Sigmoid colon (tissue), 7 donors: Measurements from ENCODE around the gene UQCRQ. TPM values are rescaled to one million over a fixed set of nuclear protein-coding genes. Genes with fewer than 3 reads are reported as not detected.
"Not testable (repeated sequence)": the region's sequence is repeated elsewhere in the genome, so short reads cannot be mapped to it uniquely, and the experiment has no call there.

Experiments used
- DNase-seq: peaks from one replicate; pipeline ENCODE4 v3.0.0-alpha.2; 2019
- H3K27ac ChIP-seq, 4 donors: fragments of 200-600 bp; sonication (generic); one replicate each; pipeline ENCODE4 v1.5.1; 2016 to 2019; ENCODE audit warnings: mild to moderate bottlenecking in 1 of 4
- H3K27me3 ChIP-seq, 3 donors: fragments of 200-600 bp; sonication (generic); one replicate each; pipeline ENCODE4 v1.5.1; 2019; ENCODE audit warnings: mild to moderate bottlenecking in 1 of 3
- H3K36me3 ChIP-seq, 4 donors: fragments of 200-600 bp; sonication (generic); one replicate each; pipeline ENCODE4 v1.5.1; 2016 to 2019
- H3K4me1 ChIP-seq, 4 donors: fragments of 200-600 bp; sonication (generic); one replicate each; pipeline ENCODE4 v1.5.1; 2017 to 2019
- H3K4me3 ChIP-seq, 4 donors: fragments of 200-600 bp; sonication (generic); one replicate each; pipeline ENCODE4 v1.5.1; 2017 to 2019; ENCODE audit warnings: mild to moderate bottlenecking in 2 of 4, moderate library complexity in 1 of 4
- H3K9me3 ChIP-seq, 4 donors: fragments of 200-600 bp in 3 of 4; sonication (generic) in 3 of 4; one replicate each; pipeline versions ENCODE4 v1.5.1 to v1.6.1; 2013 to 2019
- EP300 ChIP-seq, 4 donors: sonication (generic); formaldehyde crosslinking; IDR thresholded peaks; one replicate each; pipeline ENCODE4 v1.6.1; 2017; ENCODE audit warnings: antibody characterized with exemption in 4 of 4
- POLR2A ChIP-seq, 2 donors: fragments of 450-650 bp; IDR thresholded peaks; one replicate each; pipeline ENCODE4 v1.6.1; 2016; ENCODE audit warnings: antibody characterized with exemption in 2 of 2, mild to moderate bottlenecking in 2 of 2, moderate library complexity in 2 of 2
- POLR2AphosphoS5 ChIP-seq, 4 donors: sonication (generic); formaldehyde crosslinking; IDR thresholded peaks; one replicate each; pipeline ENCODE4 v1.6.1; 2017; ENCODE audit warnings: antibody characterized with exemption in 4 of 4
- WGBS, 2 donors: extraction: QIAGEN DNeasy Blood & Tissue Kit; methylation state at CpG; one replicate each; pipeline ENCODE4 v1.1.7; 2013; 5-methylcytosine and 5-hydroxymethylcytosine counted together
- intact Hi-C: fragments of 100-400 bp; cut with DNase I; formaldehyde crosslinking; loops from one replicate; pipeline ENCODE4 v1.15.1; 2023
- polyA plus RNA-seq, 3 donors: library from polyadenylated mRNA; stranded (reverse); fragments of 200-250 nt; gene quantifications; one replicate each; pipeline ENCODE4 v1.2.3, GENCODE V29; 2013
- total RNA-seq, 4 donors: library from RNA; depleted of rRNA; stranded (reverse); fragments of >200 nt; gene quantifications; one replicate each; pipeline ENCODE4 v1.1.0, GENCODE V29; 2016
- TF ChIP-seq, protein P1 (sequence below), 4 experiments: fragments of 450-650 bp in 3 of 4; fragments of 200-600 bp in 1 of 4; IDR thresholded peaks; one replicate each; pipeline ENCODE4 v1.5.1; 2016 to 2019; ENCODE audit warnings: antibody characterized with exemption in 4 of 4, mild to moderate bottlenecking in 3 of 4, moderate library complexity in 2 of 4
- donor health status: healthy with polysubstance abuse.
- donor health status: Bipolar disorder and iron deficiency.
- donor health status: healthy.

The UQCRQ gene
- total and polyA plus RNA-seq, 7 donors = 113 to 936 (median 230) TPM

DNA sequence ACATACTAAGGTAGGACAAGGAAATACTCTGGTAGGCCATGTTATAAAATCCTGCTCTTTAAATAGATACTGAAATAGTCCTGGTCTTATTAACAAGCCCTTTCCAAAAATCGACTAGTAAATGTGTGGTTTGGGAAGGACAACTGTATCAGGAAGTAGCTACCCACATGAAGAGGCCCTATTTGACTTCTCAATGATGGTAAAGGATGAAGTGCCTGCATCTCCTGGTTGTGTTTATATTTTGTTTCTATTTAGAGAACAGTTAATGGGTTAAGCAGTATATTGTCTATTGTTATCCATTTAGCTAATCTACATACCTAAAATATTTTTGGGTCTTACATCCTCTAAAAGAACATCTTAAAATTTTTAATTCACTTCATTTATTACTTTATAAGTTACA is 12.7 kb upstream of the UQCRQ start:
- H3K27ac ChIP-seq = no peak overlapping the region
- TF ChIP-seq POLR2A (IDR thresholded peaks at IDR 0.05) (no peak), EP300 (IDR thresholded peaks at IDR 0.05) (no peak), POLR2AphosphoS5 (IDR thresholded peaks at IDR 0.05) (no peak)
- TF ChIP-seq, protein P1, sequence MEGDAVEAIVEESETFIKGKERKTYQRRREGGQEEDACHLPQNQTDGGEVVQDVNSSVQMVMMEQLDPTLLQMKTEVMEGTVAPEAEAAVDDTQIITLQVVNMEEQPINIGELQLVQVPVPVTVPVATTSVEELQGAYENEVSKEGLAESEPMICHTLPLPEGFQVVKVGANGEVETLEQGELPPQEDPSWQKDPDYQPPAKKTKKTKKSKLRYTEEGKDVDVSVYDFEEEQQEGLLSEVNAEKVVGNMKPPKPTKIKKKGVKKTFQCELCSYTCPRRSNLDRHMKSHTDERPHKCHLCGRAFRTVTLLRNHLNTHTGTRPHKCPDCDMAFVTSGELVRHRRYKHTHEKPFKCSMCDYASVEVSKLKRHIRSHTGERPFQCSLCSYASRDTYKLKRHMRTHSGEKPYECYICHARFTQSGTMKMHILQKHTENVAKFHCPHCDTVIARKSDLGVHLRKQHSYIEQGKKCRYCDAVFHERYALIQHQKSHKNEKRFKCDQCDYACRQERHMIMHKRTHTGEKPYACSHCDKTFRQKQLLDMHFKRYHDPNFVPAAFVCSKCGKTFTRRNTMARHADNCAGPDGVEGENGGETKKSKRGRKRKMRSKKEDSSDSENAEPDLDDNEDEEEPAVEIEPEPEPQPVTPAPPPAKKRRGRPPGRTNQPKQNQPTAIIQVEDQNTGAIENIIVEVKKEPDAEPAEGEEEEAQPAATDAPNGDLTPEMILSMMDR (IDR thresholded peaks at IDR 0.05) = no peak
- no peak overlapping the region for H3K4me3 ChIP-seq
- no peaks in the 10 kb centered on the region for H3K9me3 ChIP-seq
- H3K36me3 ChIP-seq = no peaks in the 10 kb centered on the region
- intact Hi-C loops = no loop called here
- no peak for DNase-seq
- no peaks in the 10 kb centered on the region for H3K4me1 ChIP-seq
- 20 to 37% methylated on average over 1 of the region's 1 CpG for WGBS, 2 donors
- H3K27me3 ChIP-seq = no peaks in the 10 kb centered on the region

DNA sequence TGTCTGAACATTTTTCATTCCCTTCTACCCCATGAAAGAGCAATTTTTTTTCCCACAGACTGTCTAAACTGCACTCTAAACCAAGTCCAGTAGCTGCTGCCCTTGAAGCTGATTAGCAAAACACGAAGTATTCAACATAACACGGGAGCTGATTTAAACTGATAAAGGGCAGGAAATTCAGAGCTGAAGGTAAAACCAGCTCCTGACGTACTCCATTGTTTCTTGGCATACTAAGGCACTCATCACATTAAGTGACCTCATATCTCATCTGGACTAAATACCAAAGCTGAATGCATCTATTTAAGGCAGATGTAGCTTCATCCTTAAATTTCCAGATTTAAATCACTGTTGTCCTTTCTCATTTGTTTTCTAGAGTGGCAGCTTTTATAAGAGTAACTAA is 12.1 kb upstream of the UQCRQ start:
- TF ChIP-seq, protein P1 (IDR thresholded peaks at IDR 0.05) = no peak
- TF ChIP-seq POLR2AphosphoS5 (IDR thresholded peaks at IDR 0.05) (no peak), POLR2A (IDR thresholded peaks at IDR 0.05) (no peak), EP300 (IDR thresholded peaks at IDR 0.05) (no peak)
- no peak overlapping the region for H3K27ac ChIP-seq

DNA sequence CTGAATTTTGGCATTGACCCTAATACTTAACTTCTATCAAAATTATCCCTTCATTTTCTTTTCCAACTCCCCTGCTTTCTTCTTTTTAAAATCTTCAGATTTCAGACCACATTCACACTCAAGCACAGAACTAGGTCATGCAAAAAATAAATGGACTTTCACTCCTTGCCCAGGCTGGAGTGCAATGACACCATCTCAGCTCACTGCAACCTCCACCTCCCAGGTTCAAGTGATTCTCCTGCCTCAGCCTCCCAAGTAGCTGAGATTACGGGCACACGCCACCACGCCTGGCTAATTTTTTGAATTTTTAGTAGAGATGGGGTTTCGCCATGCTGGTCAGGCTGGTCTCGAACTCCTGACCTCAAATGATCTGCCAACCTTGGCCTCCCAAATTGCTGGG is 11.4 kb upstream of the UQCRQ start:
- DNase-seq, intact Hi-C loops, H3K9me3 ChIP-seq, H3K36me3 ChIP-seq, H3K4me3 ChIP-seq, H3K27me3 ChIP-seq, H3K4me1 ChIP-seq, H3K27ac ChIP-seq: not testable (repeated sequence)
- WGBS, 2 donors = 97% methylated on average over 5 of the region's 5 CpGs

More for the DNA sequence above, 12.1 kb upstream of the UQCRQ start:
- DNase-seq = no peak
- Histone ChIP-seq H3K4me3 (no peak overlapping the region), H3K4me1 (no peaks in the 10 kb centered on the region), H3K9me3 (no peaks in the 10 kb centered on the region), H3K27me3 (no peaks in the 10 kb centered on the region), H3K36me3 (no peaks in the 10 kb centered on the region)
- 62 to 77% methylated on average over 3 of the region's 3 CpGs for WGBS, 2 donors
- intact Hi-C loops = no loop called here

DNA sequence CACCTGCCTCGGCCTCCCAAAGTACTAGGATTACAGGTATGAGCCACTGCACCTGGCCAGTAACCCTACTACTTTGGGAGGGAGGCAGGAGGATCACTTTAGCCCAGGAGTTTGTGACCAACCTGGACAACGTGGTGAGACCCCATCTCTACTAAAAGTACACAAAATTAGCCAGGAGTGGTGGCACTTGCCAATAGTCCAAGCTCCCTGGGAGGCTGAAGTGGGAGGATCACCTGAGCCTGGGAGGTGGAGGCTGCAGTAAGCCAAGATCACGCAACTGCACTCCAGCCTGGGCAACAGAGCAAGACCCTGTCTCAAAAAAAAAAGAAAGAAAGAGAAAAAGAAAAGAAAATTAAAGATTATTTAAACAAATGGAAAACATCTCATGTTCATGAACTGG is 10.4 kb upstream of the UQCRQ start:
- intact Hi-C loops = no loop called here
- no peak for TF ChIP-seq EP300 (IDR thresholded peaks at IDR 0.05)
- TF ChIP-seq POLR2AphosphoS5 (IDR thresholded peaks at IDR 0.05) = no peak
- TF ChIP-seq POLR2A (IDR thresholded peaks at IDR 0.05) = no peak
- TF ChIP-seq, protein P1 (IDR thresholded peaks at IDR 0.05) = no peak
- Histone ChIP-seq H3K4me3 (no peak overlapping the region), H3K4me1 (no peaks in the 10 kb centered on the region), H3K27me3 (no peaks in the 10 kb centered on the region), H3K9me3 (no peaks in the 10 kb centered on the region), H3K36me3 (no peaks in the 10 kb centered on the region), H3K27ac (no peak overlapping the region)
- 86 to 89% methylated on average over 3 of the region's 3 CpGs for WGBS, 2 donors
- DNase-seq = no peak

DNA sequence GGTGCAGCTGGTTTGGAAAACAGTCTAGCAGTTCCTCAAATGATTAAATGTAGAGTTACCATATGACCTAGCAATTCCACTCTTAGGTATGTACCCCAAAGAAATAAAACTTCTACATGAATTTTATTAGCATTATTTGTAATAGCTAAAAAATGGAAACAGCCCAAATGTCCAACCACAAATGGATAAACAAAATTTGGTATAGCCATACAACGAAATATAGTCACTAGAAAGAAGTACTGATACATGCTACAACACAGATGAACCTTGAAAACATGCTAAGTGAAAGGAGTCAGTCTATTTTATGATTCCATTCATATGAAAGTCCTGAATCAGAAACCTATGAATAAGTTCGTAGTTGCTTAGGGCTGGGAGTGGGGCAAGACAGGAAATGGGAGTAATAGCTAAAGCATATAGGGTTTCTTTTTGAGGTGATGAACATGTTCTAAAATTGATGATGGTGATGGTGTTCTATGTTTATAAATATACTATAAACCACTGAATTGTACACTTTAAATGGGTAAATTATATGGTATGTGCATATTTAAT is 6.5 kb upstream of the UQCRQ start:
- intact Hi-C loops = loop anchor here (10.0 kb wide), 1 partner anchor 195 kb away; the partner anchor contains the start of gene HSPA4
- 85 to 86% methylated on average over 2 of the region's 2 CpGs for WGBS, 2 donors
- H3K36me3 ChIP-seq = no peaks in the 10 kb centered on the region

More for the DNA sequence above, 6.5 kb upstream of the UQCRQ start:
- Histone ChIP-seq H3K27ac (no peak overlapping the region), H3K9me3 (no peaks in the 10 kb centered on the region), H3K4me3 (no peak overlapping the region), H3K4me1 (no peaks in the 10 kb centered on the region), H3K27me3 (no peaks in the 10 kb centered on the region)
- TF ChIP-seq POLR2A (IDR thresholded peaks at IDR 0.05) (no peak), POLR2AphosphoS5 (IDR thresholded peaks at IDR 0.05) (no peak), EP300 (IDR thresholded peaks at IDR 0.05) (no peak)
- TF ChIP-seq, protein P1 (IDR thresholded peaks at IDR 0.05) = no peak
- DNase-seq = no peak
